OCI-LY1 (cell line): ENCODE data around the gene ZNF618.

Experiments used
- EZH2 ChIP-seq: fragments of 200-600 bp; sonication (generic), shearing (Covaris generic); IDR thresholded peaks from 2 replicates; pipeline ENCODE4 v1.8.0; 2017; ENCODE audit warnings: borderline replicate concordance, mixed run types, mild to moderate bottlenecking, antibody characterized with exemption, low read length, moderate library complexity, mixed read lengths
- TF ChIP-seq, protein P1 (sequence below): fragments of 200-600 bp; sonication (generic), shearing (Covaris generic); IDR thresholded peaks from 2 replicates; pipeline ENCODE4 v1.5.1; 2017; ENCODE audit warnings: mild to moderate bottlenecking, antibody characterized with exemption, low read length, moderate library complexity, mixed read lengths

DNA sequence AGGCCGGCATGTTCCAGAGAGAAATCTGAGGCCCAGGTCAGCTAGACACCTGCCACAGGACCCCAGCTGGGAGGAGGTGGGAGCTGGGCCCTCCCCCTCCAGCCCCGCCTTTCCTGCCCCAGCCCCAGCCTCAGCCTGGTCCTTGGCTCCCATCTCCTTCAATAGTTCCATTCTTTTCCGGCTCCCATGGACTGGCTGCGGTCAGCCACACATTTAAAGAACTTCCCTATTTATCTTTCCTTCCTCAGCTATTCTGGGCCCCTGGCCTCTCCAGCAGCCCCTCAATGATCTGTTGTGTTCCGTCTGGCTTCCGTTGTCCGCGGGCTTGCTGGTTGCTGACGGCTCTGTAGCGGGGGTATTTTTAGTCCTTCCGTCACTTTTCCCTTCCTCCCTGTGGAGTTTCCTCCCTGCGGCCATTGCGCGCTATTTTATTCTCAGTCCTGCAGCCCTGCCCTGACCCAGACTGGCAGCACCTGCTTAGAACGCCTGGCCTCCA, 128.2 kb downstream of the ZNF618 start:
- TF ChIP-seq, protein P1, sequence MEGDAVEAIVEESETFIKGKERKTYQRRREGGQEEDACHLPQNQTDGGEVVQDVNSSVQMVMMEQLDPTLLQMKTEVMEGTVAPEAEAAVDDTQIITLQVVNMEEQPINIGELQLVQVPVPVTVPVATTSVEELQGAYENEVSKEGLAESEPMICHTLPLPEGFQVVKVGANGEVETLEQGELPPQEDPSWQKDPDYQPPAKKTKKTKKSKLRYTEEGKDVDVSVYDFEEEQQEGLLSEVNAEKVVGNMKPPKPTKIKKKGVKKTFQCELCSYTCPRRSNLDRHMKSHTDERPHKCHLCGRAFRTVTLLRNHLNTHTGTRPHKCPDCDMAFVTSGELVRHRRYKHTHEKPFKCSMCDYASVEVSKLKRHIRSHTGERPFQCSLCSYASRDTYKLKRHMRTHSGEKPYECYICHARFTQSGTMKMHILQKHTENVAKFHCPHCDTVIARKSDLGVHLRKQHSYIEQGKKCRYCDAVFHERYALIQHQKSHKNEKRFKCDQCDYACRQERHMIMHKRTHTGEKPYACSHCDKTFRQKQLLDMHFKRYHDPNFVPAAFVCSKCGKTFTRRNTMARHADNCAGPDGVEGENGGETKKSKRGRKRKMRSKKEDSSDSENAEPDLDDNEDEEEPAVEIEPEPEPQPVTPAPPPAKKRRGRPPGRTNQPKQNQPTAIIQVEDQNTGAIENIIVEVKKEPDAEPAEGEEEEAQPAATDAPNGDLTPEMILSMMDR = no peak
- TF ChIP-seq EZH2 = no peak
